NCI-H226 (cell line): ENCODE data around the gene RNF17.
"Not testable (repeated sequence)": the region's sequence is repeated elsewhere in the genome, so short reads cannot be mapped to it uniquely, and the experiment has no call there.

Experiments
- DNase-seq: peaks from one replicate; pipeline ENCODE4 v3.0.0-alpha.2; 2015

RNF17 gene, protein sequence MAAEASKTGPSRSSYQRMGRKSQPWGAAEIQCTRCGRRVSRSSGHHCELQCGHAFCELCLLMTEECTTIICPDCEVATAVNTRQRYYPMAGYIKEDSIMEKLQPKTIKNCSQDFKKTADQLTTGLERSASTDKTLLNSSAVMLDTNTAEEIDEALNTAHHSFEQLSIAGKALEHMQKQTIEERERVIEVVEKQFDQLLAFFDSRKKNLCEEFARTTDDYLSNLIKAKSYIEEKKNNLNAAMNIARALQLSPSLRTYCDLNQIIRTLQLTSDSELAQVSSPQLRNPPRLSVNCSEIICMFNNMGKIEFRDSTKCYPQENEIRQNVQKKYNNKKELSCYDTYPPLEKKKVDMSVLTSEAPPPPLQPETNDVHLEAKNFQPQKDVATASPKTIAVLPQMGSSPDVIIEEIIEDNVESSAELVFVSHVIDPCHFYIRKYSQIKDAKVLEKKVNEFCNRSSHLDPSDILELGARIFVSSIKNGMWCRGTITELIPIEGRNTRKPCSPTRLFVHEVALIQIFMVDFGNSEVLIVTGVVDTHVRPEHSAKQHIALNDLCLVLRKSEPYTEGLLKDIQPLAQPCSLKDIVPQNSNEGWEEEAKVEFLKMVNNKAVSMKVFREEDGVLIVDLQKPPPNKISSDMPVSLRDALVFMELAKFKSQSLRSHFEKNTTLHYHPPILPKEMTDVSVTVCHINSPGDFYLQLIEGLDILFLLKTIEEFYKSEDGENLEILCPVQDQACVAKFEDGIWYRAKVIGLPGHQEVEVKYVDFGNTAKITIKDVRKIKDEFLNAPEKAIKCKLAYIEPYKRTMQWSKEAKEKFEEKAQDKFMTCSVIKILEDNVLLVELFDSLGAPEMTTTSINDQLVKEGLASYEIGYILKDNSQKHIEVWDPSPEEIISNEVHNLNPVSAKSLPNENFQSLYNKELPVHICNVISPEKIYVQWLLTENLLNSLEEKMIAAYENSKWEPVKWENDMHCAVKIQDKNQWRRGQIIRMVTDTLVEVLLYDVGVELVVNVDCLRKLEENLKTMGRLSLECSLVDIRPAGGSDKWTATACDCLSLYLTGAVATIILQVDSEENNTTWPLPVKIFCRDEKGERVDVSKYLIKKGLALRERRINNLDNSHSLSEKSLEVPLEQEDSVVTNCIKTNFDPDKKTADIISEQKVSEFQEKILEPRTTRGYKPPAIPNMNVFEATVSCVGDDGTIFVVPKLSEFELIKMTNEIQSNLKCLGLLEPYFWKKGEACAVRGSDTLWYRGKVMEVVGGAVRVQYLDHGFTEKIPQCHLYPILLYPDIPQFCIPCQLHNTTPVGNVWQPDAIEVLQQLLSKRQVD (N-terminal part only)

DNA sequence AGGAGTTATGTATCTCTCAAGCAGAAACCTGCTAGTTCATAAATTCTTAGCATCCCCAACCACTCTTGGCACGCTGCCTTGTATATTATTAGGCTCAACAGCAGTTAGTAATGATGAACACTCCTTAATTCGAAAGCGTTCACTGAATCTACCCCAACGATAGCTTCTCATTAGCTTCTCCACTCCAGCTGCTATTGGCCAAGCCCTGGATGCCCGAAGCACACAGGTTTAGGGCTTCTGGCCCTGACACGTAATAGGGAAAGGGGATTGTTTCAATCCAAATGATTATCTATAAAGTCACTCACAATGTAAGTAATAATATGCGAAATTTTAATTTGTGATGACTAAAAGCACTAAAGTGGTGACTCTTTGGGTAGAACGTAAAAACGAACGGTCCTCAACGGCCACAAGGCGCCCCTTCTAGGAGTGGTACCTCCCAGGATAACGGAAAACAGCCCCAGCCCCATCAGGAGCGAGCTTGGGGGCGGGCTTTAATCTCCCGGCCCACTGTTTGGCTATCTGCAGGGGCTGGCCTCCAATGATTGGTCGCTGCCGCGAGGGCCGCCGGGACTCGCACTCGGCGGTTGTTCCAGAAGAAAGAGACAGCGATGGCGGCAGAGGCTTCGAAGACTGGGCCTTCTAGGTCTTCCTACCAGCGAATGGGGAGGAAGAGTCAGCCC, at the start of gene RNF17:
TSS of gene RNF17 (plus strand) at position 574 of the 680 bp plus-strand sequence. CDS start at position 609, 35 bp downstream.
- no peak for DNase-seq

DNA sequence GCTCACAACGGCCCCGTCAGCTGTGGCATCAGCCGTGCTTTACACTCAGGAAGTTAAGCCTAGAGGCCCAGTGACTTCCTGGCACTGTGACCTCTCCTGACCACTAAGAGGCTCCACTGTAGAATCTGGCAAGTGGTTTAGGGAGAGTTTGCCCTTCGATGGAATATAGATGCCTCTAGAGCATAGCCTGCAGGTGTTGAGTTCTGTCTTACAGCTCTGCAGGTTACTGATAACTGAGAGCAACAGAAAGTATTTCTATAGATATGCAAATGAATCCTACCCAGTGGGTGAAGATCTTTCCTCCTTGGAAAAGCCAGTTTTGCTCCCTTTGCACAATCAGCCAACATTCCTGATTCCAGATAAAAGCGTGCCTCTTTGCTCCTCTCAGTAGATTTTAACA, 48.0 kb upstream of the RNF17 start:
- DNase-seq = no peak

DNA sequence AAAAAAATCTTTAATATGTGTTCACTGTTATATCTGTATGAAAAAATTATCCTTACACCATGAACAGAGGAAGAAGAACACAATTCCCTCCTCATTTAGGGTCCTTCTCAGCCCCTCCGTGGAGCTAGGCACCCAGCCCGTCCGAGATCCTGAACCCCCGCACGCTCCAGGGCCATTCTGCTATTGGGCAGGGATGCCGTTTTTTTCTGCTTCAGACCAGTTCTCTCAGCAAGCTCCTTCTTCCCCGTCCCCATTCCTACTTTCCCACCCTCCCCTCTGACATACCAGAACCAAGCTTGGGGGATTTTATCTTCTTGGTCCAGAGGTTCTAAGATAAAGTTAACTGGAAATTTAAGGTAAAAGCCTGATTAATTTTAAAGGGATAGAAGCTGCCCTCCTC, 47.5 kb upstream of the RNF17 start:
- DNase-seq = no peak

DNA sequence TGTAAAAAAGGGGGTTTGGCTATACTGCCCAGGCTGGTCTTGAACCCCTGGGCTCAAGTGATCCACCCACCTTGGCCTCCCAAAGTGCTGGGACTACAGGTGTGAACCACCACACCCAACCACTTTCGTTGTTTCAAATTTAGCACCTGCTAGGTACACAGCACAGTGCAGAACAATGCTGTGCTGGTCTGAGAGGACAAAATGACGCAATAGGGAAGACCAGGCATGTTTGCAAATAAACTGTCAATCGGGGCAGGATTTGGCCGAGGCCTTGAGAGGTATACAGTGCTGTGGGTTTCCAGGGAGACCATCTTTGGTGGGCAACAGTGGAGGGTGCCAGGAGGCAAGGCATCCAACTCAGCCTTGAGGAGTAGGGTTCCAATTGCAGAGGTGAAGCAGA, 46.8 kb upstream of the RNF17 start:
- no peak for DNase-seq

DNA sequence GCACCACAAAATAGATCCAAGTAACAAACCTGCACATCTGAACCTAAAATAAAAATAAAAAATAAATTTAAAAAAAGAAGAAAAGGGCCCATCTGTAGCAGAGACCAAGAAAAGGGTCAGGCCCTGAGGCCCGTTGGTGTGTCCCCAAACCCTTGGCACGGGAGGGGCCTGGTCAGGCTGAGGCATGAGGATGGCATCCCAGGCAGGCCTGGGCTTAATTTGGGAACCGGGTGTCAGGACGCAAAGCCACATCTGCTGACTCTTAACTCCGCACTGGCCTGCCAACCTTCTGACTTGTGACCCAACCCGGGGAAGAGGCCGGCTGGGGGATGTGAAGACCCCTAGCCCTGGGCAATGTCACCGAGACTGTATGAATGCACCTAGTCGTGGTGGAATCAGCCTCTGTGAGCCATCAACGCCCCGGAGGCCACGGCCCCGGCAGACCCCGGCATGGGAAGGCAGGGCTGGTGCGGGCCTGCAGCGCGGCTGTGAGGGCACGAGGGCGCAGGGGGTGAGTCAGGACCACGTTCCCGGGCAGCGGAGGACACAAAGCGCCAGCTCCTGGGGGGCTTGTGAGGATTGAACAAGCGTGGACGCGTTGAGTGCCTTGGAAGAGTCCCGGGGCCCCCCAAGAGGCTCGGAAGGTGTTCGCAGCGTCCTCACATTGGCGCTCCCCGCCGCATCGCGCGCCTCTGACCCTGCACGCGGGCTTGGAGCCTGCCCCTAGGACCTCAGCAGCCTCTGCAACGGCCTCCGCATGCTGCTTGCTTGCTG, 45.6 kb upstream of the RNF17 start:
- DNase-seq = no peak

DNA sequence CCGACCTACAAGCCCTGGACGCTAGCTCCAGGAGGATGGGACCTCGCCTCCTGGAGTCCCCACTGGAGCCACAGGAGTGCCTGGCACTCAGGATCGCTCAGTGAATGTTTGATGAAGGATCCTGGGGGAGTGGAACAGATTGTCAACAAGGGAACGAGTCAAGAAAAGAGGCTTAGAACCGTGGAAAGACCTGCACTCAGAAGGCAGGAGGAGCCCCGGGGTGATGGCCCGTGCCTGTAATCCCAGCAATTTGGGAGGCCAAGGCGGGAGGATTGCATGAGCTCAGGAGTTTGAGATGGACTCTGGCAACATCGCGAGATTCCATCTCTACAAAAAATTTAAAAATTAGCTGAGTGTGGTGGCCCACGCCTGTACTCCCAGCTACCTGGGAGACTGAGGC, 44.8 kb upstream of the RNF17 start:
- no peak for DNase-seq

DNA sequence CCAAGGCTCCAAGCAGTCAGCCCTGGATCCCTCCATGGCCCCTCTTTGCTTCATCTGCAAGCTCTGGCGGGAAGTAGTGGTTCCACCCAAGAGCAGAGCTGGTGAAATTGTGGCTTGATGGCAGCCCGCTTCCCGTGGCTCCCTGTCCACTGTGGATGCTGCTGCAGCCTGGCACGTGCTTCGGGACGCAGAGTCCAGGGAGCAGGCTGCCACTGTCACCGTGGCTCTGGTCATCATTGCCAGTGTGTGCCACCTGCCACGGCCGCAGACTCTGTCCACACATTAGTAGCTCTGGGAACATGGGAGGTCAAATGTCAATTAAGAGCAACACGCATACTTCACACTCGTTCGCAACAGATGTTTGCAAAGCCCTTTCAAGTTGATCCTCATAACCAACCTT, 40.8 kb upstream of the RNF17 start:
- DNase-seq = no peak

DNA sequence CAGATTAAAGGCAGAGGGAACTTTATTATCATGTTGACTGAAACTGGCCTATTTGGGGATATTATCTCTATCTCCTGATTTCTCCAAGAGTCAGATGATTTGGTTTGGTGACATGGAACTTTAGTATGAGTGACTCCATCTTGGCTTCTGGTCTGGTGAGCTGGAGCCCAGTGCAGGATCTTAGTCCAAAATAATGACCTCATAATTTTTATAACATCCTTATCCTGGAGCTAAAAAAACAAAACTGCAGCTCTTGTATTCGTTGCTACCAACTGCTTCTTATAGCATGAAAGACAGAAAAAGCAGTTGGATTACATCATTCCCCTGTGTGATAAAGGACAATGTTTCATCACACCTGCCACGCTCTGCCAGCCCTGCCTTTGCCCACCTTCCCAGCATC, 39.3 kb upstream of the RNF17 start:
- DNase-seq = no peak

DNA sequence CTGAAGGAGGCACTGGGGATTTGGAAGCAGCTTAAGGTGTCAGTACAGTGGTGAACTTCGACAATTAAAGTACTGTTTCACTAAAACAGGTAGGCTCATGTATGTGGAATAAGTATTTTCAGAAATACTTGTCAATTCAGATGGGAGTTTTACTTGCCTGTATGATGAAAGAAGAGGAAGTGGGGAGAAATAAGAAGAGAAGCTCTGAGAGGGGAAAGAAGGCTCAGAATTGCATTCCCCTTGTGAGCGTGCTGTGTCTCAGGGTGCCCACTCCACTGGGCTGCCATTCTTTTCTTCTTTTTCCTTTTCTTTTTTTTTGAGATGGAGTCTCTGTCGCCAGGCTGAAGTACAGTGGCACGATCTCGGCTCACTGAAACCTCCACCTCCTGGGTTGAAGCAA, 38.6 kb upstream of the RNF17 start:
- DNase-seq = no peak

DNA sequence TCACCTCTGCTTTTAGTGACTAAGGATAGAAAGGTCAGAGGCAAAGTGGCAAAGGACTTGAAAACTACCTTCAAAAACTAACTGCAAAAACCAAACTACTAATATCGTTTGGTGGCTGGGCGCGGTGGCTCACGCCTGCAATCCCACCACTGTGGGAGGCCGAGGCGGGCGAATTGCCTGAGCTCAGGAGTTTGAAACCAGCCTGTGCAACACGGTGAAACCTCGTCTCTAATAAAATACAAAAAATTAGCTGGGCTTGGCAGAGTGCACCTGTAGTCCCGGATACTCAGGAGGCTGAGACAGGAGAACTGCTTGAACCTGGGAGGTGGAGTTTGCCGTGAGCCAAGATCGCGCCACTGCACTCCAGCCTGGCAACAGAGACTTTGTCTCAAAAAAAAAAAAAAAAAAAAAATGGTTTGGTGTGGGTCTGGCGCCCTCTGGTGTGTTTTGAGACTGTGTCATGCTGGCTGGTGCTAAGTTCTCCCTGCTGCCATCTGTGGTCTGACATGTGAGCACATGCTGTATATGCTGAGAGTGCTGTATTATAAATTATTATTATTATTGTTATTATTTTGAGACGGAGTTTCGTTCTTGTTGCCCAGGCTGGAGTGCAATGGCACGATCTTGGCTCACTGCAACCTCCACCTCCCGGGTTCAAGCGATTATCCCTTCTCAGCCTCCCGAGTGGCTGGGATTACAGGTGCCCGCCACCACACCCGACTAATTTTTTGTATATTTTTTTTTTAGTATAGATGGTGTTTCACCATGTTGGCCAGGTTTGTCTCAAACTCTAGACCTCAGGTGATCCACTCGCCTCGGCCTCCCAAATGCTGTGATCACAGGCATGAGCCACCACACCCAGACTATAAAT, 36.0 kb upstream of the RNF17 start:
- peak; percentile 16 for DNase-seq

DNA sequence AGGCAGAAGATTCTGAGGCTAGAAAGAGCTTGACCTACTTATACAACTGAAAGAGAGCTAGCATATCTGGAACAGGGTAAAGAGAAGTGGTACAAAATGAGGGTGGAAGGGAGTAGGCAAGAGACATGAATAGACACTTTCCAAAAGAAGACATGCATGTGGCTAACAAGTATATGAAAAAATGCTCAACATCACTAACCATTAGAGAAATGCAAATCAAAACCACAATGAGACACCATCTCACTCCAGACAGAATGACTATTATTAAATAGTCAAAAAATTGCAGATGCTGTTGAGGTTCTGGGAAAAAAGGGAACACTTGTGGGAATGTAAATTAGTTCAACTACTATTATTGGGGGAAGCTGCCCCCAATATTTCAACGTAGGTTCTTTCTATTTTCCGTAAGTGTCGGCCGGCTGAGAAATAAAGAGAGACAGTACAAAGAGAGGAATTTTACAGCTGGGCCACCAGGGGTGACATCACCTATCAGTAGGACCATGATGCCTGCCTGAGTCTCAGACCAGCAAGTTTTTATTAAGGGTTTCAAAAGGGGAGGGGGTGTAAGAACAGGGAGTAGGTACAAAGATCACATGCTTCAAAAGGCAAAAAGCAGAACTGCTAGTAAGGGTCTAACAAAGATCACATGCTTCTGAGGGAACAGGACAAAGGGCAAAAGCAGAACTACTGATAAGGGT, 32.9 kb upstream of the RNF17 start:
- not testable (repeated sequence) for DNase-seq

DNA sequence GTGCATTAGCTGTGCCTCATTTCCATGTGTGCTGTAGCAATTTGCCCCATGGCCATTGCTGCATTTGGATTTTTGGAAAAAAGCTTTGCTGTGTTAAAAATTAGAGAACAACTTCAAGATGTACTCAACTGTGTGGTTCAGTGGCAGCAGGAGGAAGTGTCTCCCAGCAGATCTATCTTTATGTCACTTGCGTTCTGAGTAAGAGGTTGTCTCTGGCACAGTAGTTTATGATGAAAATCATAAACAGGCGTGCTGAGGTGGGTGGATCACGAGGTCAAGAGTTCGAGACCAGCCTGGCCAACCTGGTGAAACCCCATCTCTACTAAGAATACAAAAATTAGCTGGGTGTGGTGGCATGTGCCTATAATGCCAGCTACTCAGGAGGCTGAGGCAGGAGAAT, 29.0 kb upstream of the RNF17 start:
- DNase-seq = no peak

DNA sequence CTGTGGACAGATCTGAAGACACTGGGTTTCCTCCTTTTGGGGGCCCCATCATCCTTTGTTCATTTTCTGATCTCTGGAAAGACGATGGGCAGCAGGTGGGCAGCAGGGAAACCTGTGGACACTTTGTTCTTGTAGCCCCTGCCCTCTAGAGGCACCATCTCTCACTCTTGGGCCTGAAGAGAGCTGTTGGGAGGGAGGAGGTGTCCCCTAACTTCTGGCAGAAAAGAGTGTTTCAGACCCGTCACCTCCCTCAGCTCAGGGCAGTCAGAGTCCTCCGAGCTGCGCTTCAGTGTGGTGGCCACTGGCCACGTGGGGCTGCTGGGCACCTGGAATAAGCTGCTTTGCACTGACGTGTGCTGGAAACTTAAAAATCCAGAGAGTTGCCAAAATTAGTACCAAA, 26.9 kb upstream of the RNF17 start:
- DNase-seq = no peak

DNA sequence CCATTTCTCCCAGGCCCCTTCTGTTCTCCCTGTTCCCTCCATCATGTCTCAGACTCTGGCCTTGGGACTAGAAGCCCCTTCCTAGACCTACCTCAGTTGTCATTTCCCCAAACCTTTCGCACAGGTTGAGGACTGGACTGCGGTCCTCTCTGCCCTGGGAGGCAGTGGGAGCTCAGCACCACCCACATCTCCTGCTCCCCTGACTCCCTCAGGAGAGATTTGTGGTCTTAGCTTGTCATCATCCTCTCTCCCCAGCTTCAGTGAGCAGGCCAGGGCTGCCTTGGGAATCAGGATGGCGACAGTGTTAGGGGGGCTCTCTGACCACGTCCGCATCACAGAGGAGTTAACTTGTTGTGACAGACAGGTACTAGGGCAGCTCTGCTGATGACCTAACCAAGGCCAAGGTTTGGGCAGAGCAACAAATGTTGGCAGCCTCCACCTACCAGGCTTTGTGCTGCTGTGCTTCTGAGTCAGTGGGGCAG, 25.6 kb upstream of the RNF17 start:
- no peak for DNase-seq

DNA sequence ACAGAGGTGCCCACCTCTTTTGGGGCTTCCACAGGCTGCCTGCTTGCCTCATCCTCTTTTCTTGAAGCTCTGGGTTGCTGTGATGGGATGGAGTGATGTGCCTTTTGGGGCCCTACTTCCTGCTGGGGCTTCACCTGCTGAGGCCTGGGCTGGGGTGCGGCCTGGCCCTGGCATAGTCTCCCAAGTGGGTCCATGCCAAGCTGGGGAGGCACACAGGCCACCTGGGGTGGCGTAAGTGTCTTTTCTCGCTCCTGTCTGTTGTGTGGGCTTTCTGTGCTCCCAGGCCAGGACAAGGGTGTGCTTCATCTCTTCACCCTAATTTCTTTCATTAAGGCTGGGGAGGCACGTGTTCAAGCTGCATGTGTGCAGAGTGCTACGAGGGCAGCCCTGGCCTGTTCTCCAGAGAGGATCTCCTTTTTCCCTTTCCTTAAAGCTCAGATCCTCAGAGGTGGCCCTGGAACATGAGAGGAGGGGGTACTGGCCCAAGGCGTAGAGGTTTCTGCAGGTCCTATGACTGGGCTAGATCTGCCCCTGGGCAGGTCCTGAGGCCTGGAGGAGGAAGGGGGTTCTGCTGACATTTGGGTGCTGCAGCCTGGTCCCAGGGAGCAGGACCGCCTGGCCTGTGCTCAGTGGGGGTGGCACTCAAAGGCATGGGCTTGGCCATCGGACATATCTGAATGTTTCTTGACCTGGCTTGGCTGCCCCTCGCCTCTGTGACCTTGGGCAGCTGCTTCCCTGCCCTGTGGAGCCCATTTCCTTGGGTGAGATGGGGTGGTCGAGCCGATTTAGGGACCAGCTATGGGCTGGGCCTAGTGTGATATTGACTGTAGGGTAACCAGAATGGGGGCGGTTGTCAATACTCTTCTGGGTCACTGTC, 23.7 kb upstream of the RNF17 start:
- no peak for DNase-seq

DNA sequence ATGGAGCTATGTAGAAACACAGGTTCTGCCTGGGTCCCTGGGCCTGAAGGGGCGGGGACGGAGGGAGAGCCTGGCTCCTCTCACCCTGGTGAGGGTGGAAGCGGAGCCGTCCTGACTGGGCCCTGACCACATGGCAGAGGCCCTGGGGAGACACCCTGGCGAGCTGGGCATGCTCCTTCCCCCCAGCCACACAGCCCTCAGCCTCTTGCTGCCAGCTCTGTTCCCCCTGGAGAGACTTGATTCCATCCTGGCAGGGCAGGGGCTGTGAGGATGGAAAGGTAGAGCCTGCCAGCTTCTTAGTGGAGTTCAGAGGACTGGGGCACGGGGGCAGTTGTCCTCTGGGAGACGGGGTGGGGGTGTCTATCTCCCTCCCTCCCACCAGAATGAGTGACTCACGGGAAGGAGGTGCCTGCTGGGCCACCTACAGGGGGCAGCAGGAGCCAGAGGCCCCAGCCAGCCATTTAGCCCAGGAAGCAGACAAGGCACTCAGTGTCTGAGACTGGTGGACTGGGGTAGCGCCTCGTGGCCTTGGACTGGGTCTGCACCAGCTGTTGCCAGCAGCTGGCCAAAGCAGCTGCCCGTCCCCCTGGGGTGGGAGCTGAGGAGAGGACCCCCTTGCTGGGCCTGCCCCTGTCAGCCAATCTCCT, 22.8 kb upstream of the RNF17 start:
- no peak for DNase-seq

DNA sequence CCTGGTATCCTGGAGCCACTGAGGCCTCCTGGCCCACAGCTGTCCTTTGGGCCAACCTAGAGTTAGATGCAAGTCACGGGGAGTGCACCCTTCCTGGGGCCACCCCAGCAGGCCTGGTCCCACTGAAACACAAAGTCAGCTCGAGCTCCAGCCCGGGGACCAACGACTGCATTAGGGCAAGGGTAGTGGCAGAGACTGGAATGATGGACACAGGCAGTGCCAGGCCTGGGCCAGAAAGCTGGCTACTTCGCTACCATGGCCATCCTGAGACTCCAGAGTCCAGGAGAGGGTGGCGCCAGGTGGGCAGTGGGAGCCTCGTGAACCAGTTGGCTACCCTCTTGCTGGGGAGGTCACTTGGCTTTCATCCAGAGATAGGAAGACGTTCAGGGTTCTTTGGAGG, 22.2 kb upstream of the RNF17 start:
- DNase-seq = no peak

DNA sequence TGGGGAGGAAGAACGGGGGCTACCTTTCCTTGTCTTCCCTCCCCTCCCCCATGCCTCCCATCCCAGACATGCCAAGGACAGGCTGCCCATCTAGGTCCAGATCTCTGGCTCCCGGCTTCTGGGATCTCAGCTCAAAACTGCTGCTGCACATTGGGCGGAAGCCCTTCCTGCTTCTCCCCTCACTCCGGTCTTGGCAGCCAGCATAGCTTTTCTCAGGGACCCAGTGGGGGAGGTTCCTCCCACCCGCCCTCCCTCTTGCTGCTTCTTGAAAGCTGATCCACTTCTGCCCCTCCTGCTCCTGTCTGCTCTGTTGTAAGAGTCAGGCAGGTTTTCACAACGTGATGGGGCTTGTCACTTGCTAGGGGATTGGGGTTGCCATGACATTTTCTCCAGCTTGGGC, 21.7 kb upstream of the RNF17 start:
- no peak for DNase-seq
